Measurements from ENCODE around the gene VWA7.
"Not testable (repeated sequence)": the region's sequence is repeated elsewhere in the genome, so short reads cannot be mapped to it uniquely, and the experiment has no call there.

Gene VWA7

GRCh38 chr6:31776989-31777666 is at the start of gene VWA7:
TSS of gene VWA7 (minus strand) at chr6:31777328. CDS start at chr6:31776779, 549 bp downstream.
- peak; percentile 78 for DNase-seq (ENCODE audit: low spot score)

GRCh38 chr6:31826793-31827285 is 49.7 kb upstream of the VWA7 start:
- DNase-seq (ENCODE audit: low spot score), result no peak

GRCh38 chr6:31825553-31825952 is 48.4 kb upstream of the VWA7 start:
- no peak for DNase-seq (ENCODE audit: low spot score)

- DNase-seq (ENCODE audit: low spot score), result not testable (repeated sequence)
These were observed 46.6 kb upstream of the VWA7 start for GRCh38 chr6:31823592-31824196.

GRCh38 chr6:31822036-31822821 is 45.1 kb upstream of the VWA7 start:
- DNase-seq (ENCODE audit: low spot score), result peak; percentile 92

GRCh38 chr6:31821301-31822035 is 44.3 kb upstream of the VWA7 start:
- peak; percentile 73 for DNase-seq (ENCODE audit: low spot score)

- not testable (repeated sequence) for DNase-seq (ENCODE audit: low spot score)
These were observed 43.3 kb upstream of the VWA7 start for GRCh38 chr6:31820399-31820798.

GRCh38 chr6:31819871-31820299 is 42.8 kb upstream of the VWA7 start:
- no peak for DNase-seq (ENCODE audit: low spot score)

GRCh38 chr6:31817929-31818511 is 40.9 kb upstream of the VWA7 start:
- DNase-seq (ENCODE audit: low spot score), result not testable (repeated sequence)

- not testable (repeated sequence) for DNase-seq (ENCODE audit: low spot score)
These were observed 40.2 kb upstream of the VWA7 start for GRCh38 chr6:31817133-31817928.

GRCh38 chr6:31815025-31815838 is 38.1 kb upstream of the VWA7 start, which contains the start of the genes HSPA1A and HSPA1L:
TSS of gene HSPA1A (plus strand) at chr6:31815543. CDS start at chr6:31815757, 214 bp downstream.
TSS of gene HSPA1L (minus strand) at chr6:31815283. CDS start at chr6:31811972, 3,311 bp downstream.
- DNase-seq (ENCODE audit: low spot score), result peak; percentile 77

GRCh38 chr6:31814677-31815024 is 37.5 kb upstream of the VWA7 start:
- peak; percentile 70 for DNase-seq (ENCODE audit: low spot score)

GRCh38 chr6:31813465-31813849 is 36.3 kb upstream of the VWA7 start:
- DNase-seq (ENCODE audit: low spot score), result no peak

GRCh38 chr6:31811645-31812044 is 34.5 kb upstream of the VWA7 start:
- no peak for DNase-seq (ENCODE audit: low spot score)

- DNase-seq (ENCODE audit: low spot score), result not testable (repeated sequence)
These were observed 31.5 kb upstream of the VWA7 start for GRCh38 chr6:31808599-31808998.

GRCh38 chr6:31806470-31807272 is 29.5 kb upstream of the VWA7 start, which contains the start of gene LSM2:
TSS of gene LSM2 (minus strand) at chr6:31806966. CDS start at chr6:31806757, 209 bp downstream.
- DNase-seq (ENCODE audit: low spot score), result peak; percentile 97

- DNase-seq (ENCODE audit: low spot score), result no peak
These were observed 28.9 kb upstream of the VWA7 start for GRCh38 chr6:31805939-31806469.
